ENCODE measurements around the gene IRAK1. TPM values are rescaled to one million over a fixed set of nuclear protein-coding genes. Genes with fewer than 3 reads are reported as not detected.

The IRAK1 gene
- polyA plus RNA-seq, 1 donor (not counting 4 experiments of a cell fraction or from before 2014, with no cell fraction given): 41.5 TPM

DNA sequence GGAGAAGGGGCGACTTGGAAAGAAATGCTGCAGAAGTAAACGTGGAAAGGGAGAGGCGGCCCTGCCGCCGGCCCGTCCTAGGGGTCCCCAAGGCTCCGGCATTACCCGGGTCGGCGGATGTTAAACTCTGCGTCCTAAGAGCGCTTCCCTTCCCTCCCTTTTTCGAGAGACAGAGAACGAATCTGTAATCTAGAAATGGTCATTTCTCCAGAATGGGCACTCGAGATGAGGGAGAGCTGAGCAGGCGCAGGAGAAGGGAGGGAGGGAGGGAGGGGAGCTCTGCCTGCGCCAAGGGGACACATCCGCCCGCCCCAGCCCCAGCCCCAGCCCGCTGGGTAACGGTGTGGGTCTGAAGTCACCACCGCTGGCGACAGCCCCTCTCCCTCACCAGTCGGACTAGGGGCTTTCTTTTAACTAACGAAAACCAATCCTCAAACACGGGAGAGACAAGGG is 49.8 kb downstream of the IRAK1 start:
- no peaks in the 10 kb centered on the region for H3K9me3 ChIP-seq (ENCODE audit: control insufficient read depth, low read depth, low read length)
- DNase-seq (ENCODE audit: low read depth, low spot score) (no peak), FAIRE-seq (no peak)
- H3K79me2 ChIP-seq (ENCODE audit: control insufficient read depth, insufficient read depth, low read length): peaks cover 70% of the 10 kb centered on the region
- H2AFZ ChIP-seq (ENCODE audit: control insufficient read depth, low read length): no peak overlapping the region
- peak overlapping the region; percentile 99 for H3K9ac ChIP-seq (ENCODE audit: control insufficient read depth, extremely low read depth, insufficient read depth, low read length)
- H3K4me2 ChIP-seq (ENCODE audit: control insufficient read depth, extremely low read depth, insufficient read depth, low read depth, low read length): peak overlapping the region; percentile 83
- dilution Hi-C loops (cut with MboI; ENCODE audit: extremely low pct_ligation_motif_present, low sequenced_read_pairs): no loop called here
- H3K9me1 ChIP-seq (ENCODE audit: control insufficient read depth, extremely low read depth, insufficient read depth, low read length): no peaks in the 10 kb centered on the region
- peaks cover 20% of the 10 kb centered on the region for H3K4me1 ChIP-seq (ENCODE audit: control insufficient read depth, extremely low read depth, insufficient read depth, low read length)
- H3K27me3 ChIP-seq (ENCODE audit: control insufficient read depth, extremely low read depth, insufficient read depth, low read length): no peaks in the 10 kb centered on the region
- peaks cover 0 to 12% of the 10 kb centered on the region in 2 experiments for H3K36me3 ChIP-seq (ENCODE audit: control insufficient read depth in 2 of 2, extremely low read depth in 1 of 2, insufficient read depth in 2 of 2, low read length in 2 of 2)
- peak overlapping the region; percentile 70 to 86 (median 84) for H3K4me3 ChIP-seq (ENCODE audit: control insufficient read depth in 2 of 3, extremely low read depth in 1 of 3, insufficient read depth in 2 of 3, low read depth in 1 of 3, low read length in 3 of 3)
- TF ChIP-seq, protein P1, sequence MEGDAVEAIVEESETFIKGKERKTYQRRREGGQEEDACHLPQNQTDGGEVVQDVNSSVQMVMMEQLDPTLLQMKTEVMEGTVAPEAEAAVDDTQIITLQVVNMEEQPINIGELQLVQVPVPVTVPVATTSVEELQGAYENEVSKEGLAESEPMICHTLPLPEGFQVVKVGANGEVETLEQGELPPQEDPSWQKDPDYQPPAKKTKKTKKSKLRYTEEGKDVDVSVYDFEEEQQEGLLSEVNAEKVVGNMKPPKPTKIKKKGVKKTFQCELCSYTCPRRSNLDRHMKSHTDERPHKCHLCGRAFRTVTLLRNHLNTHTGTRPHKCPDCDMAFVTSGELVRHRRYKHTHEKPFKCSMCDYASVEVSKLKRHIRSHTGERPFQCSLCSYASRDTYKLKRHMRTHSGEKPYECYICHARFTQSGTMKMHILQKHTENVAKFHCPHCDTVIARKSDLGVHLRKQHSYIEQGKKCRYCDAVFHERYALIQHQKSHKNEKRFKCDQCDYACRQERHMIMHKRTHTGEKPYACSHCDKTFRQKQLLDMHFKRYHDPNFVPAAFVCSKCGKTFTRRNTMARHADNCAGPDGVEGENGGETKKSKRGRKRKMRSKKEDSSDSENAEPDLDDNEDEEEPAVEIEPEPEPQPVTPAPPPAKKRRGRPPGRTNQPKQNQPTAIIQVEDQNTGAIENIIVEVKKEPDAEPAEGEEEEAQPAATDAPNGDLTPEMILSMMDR (optimal IDR thresholded peaks at IDR 0.05 in 1 of 3, IDR thresholded peaks at IDR 0.05 in 1 of 3, conservative IDR thresholded peaks at IDR 0.05 in 1 of 3; ENCODE audit: extremely low read depth in 1 of 3, insufficient read depth in 2 of 3, low read length in 3 of 3): no peak
- no peak for TF ChIP-seq EZH2 (IDR thresholded peaks at IDR 0.05; ENCODE audit: low read length)
- no peak overlapping the region for H3K27ac ChIP-seq (ENCODE audit: control insufficient read depth, insufficient read depth, low read length)
- peaks cover 20% of the 10 kb centered on the region for H4K20me1 ChIP-seq (ENCODE audit: control insufficient read depth, extremely low read depth, insufficient read depth, low read length)

DNA sequence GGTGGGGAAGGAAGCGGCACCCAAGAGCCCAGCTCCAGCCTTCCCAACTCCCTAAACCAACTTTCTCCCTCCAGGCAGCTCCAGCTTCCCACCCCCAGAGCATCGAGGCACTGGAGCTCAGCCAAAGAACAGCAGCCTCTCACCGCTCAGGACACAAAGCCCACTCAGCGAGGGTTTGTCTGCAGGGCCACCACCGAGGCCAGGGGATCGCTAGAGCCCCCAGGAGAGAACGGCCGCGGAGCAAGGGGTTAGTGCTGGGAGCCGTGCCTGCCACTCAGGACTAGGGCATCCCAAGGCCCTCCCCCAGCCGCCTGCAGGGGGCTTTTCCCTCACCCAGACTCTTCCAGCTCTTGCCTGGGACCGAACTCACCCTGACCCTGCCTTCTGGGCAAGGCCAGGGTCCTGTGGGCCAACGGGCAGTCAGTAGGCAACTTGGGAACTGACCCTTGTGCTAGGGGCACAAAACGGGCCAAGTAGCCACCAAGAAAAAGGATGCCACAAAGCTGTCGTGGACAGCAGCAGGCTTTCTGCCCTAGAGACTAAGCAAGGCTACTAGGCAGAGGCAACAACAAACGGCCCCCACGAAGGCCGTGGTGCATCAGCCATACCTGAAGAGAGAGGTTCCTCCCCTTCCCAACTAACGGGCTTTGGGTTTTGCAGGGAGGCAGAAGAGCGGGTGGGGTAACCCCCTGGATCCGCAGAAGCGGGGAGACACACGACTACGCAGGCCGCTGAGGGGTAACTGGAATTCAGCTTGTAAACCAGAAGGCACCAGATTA is 50.4 kb downstream of the IRAK1 start:
- Histone ChIP-seq H3K4me1 (ENCODE audit: control insufficient read depth, extremely low read depth, insufficient read depth, low read length) (peaks cover 20% of the 10 kb centered on the region), H3K27me3 (ENCODE audit: control insufficient read depth, extremely low read depth, insufficient read depth, low read length) (no peaks in the 10 kb centered on the region), H3K9ac (ENCODE audit: control insufficient read depth, extremely low read depth, insufficient read depth, low read length) (peak overlapping the region; percentile 99), H3K27ac (ENCODE audit: control insufficient read depth, insufficient read depth, low read length) (no peak overlapping the region), H3K36me3 (ENCODE audit: control insufficient read depth in 2 of 2, extremely low read depth in 1 of 2, insufficient read depth in 2 of 2, low read length in 2 of 2) (peaks cover 0 to 12% of the 10 kb centered on the region in 2 experiments), H3K9me3 (ENCODE audit: control insufficient read depth, low read depth, low read length) (no peaks in the 10 kb centered on the region), H2AFZ (ENCODE audit: control insufficient read depth, low read length) (no peak overlapping the region), H3K9me1 (ENCODE audit: control insufficient read depth, extremely low read depth, insufficient read depth, low read length) (no peaks in the 10 kb centered on the region), H3K79me2 (ENCODE audit: control insufficient read depth, insufficient read depth, low read length) (peaks cover 73% of the 10 kb centered on the region), H3K4me2 (ENCODE audit: control insufficient read depth, extremely low read depth, insufficient read depth, low read depth, low read length) (peak overlapping the region; percentile 83), H4K20me1 (ENCODE audit: control insufficient read depth, extremely low read depth, insufficient read depth, low read length) (peaks cover 20% of the 10 kb centered on the region), H3K4me3 (ENCODE audit: control insufficient read depth in 2 of 3, extremely low read depth in 1 of 3, insufficient read depth in 2 of 3, low read depth in 1 of 3, low read length in 3 of 3) (peak overlapping the region; percentile 70 to 86 (median 84))
- dilution Hi-C loops (cut with MboI; ENCODE audit: extremely low pct_ligation_motif_present, low sequenced_read_pairs): no loop called here
- no peak for FAIRE-seq
- TF ChIP-seq, protein P1 (optimal IDR thresholded peaks at IDR 0.05 in 1 of 3, IDR thresholded peaks at IDR 0.05 in 1 of 3, conservative IDR thresholded peaks at IDR 0.05 in 1 of 3; ENCODE audit: extremely low read depth in 1 of 3, insufficient read depth in 2 of 3, low read length in 3 of 3): no peak
- no peak for TF ChIP-seq EZH2 (IDR thresholded peaks at IDR 0.05; ENCODE audit: low read length)
- DNase-seq (ENCODE audit: low read depth, low spot score): no peak

Measured in keratinocyte (primary cell).